IPS-20b (cell line): ENCODE data around the gene PPP2R1B.
"Not testable (repeated sequence)": the region's sequence is repeated elsewhere in the genome, so short reads cannot be mapped to it uniquely, and the experiment has no call there.

Experiments
- H3K27ac ChIP-seq: one replicate; pipeline ENCODE4 v1.5.1; 2013; ENCODE audit warnings: low read length
- H3K27me3 ChIP-seq: 2 replicates; pipeline ENCODE4 v1.6.1; 2013; ENCODE audit warnings: mild to moderate bottlenecking, low read length, inconsistent platforms; ENCODE audit not compliant: insufficient read depth
- H3K36me3 ChIP-seq: 2 replicates; pipeline ENCODE4 v1.6.1; 2013; ENCODE audit warnings: low read depth, mild to moderate bottlenecking, inconsistent platforms, low read length, moderate library complexity; ENCODE audit not compliant: insufficient read depth
- H3K4me1 ChIP-seq: 2 replicates; pipeline ENCODE4 v1.6.1; 2013; ENCODE audit warnings: mild to moderate bottlenecking, control low read depth, inconsistent platforms, low read length, moderate library complexity; ENCODE audit not compliant: insufficient read depth
- H3K4me3 ChIP-seq: 2 replicates; pipeline ENCODE4 v1.5.1; 2013; ENCODE audit warnings: mild to moderate bottlenecking, low read length, inconsistent platforms
- H3K9ac ChIP-seq: 2 replicates; pipeline ENCODE4 v1.6.1; 2013; ENCODE audit warnings: low read depth, mild to moderate bottlenecking, inconsistent platforms, low read length, moderate library complexity
- H3K9me3 ChIP-seq: 2 replicates; pipeline ENCODE4 v1.6.1; 2013; ENCODE audit warnings: mild to moderate bottlenecking, low read depth, low read length, inconsistent platforms; ENCODE audit not compliant: insufficient read depth

Gene PPP2R1B

DNA sequence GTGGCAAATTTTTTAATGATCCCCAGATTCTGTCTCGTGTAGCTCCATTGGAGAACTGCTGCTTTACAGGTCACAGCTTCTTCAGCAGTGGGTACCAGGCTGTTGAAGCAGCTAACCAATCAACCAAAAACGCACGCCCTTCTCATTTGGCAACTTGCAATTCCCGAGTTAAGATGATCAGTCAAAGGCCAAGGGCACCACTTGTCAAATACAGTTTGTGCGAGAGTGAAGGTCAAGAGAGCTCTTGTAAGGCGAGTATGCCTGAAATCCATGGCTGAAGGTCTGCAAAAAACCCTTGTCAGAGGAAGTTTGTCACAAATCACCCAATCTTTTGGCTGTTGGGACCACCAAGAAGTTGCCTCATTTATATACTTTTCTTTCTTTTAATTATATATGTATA, 12.9 kb upstream of the PPP2R1B start:
- H3K4me1 ChIP-seq, result no peaks in the 10 kb centered on the region
- no peak overlapping the region for H3K27ac ChIP-seq
- H3K9me3 ChIP-seq, result no peaks in the 10 kb centered on the region
- no peak overlapping the region for H3K9ac ChIP-seq
- no peaks in the 10 kb centered on the region for H3K36me3 ChIP-seq
- no peak overlapping the region for H3K4me3 ChIP-seq
- no peaks in the 10 kb centered on the region for H3K27me3 ChIP-seq

DNA sequence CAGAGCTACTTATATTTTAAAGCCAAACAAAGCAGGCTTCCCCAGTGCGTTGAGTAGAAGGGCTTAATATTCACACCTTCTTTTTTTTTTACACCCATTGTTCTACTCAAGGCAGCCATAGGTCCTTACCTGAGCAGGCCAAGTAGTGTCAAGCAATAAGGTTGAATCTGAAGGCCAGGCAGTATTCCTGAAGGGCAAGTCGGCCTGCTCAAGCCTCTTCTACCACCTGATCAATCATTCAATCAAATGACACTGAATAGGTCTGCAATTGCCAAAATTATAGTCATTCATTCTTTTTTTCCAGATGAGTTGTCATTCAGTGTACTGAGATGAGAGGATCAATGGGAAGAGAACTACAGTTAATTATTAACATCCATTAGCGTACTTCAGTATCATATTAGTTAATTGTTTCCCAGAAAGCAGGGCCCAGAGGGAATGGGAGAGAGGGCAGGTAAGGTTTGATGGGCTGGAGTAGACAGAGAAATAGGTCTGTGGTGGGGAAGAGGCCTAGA, 11.9 kb upstream of the PPP2R1B start:
- Histone ChIP-seq H3K4me1 (no peaks in the 10 kb centered on the region), H3K4me3 (no peak overlapping the region), H3K9me3 (no peaks in the 10 kb centered on the region), H3K36me3 (no peaks in the 10 kb centered on the region), H3K27me3 (no peaks in the 10 kb centered on the region), H3K9ac (no peak overlapping the region), H3K27ac (no peak overlapping the region)

DNA sequence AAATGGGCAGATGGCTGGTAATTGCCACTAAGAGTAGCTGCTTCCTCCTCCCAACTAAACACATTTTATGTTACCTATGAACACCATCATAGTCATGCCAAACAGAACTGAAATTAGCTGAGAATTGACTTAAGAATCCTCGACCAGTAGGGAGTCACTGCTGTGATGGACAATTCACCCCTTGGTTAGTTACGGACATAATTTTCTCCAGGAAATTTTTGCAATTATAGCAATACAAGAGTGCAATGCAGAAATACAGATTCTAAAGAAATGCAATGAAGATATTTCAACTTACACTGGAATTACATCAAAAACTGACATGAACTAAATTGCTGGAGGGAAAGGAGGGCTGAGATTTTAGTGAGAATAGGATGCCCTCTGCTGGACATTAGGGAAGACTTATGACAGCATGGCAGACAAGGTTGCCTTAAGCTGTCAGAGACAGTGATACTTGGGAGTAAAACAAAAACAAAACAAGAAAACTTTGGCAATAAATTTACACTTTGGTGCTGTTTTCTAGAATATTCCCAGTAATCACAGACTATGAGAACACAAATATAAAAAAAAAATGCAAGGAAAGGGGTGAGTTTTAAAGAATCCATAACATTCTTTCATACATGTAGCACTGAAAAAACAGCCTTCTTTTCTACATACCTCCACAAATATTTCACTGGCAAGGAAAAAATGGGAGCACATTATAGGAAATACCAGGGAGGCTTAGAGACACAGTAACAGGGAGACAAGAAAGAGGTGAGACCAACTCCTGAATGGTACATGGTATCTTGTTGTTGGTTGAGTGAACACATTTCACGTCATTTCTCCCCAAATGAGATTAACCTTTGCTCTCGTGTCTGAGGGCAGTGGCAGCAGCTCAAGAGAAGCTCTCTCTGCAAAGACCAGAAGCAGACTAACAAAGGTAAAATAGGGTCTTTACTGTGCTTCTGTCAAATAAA, 11.2 kb upstream of the PPP2R1B start:
- Histone ChIP-seq H3K4me3 (no peak overlapping the region), H3K9me3 (no peaks in the 10 kb centered on the region), H3K27me3 (no peaks in the 10 kb centered on the region), H3K4me1 (no peaks in the 10 kb centered on the region), H3K36me3 (no peaks in the 10 kb centered on the region), H3K9ac (no peak overlapping the region), H3K27ac (no peak overlapping the region)

DNA sequence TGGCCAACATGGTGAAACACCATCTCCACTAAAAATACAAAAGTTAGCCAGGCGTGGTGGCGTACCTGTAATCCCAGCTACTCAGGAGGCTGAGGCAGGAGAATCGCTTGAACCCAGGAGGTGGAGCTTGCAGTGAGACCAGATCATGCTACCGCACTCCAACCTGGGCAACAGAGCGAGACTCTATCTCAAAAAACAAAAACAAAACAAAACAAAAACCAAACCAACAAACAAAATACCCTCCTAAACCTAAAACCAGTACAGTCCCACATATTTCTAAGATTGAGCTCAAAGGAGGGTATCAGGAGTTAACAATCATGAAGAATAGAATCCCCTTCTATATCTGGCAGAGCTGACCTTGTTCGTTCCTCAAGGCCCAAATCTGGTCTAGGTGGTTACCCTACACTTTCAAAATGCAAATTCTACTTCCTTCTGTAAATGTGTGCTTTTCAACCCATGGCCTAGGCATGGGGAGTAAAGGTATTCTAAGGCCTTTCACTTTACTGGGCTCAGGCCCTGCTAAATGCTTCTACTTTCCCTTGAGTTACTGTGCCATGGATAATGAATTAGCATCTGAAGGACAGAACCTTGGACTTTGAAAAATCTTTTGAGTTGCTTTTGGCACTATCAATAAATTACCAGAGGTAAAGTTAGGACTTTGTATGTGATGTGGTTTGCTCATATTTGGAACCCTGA, 10.4 kb upstream of the PPP2R1B start:
- H3K27ac ChIP-seq, result no peak overlapping the region
- H3K9ac ChIP-seq, result no peak overlapping the region
- H3K4me1 ChIP-seq, result no peaks in the 10 kb centered on the region
- no peaks in the 10 kb centered on the region for H3K27me3 ChIP-seq
- H3K9me3 ChIP-seq, result no peaks in the 10 kb centered on the region
- H3K4me3 ChIP-seq, result no peak overlapping the region
- H3K36me3 ChIP-seq, result no peaks in the 10 kb centered on the region

DNA sequence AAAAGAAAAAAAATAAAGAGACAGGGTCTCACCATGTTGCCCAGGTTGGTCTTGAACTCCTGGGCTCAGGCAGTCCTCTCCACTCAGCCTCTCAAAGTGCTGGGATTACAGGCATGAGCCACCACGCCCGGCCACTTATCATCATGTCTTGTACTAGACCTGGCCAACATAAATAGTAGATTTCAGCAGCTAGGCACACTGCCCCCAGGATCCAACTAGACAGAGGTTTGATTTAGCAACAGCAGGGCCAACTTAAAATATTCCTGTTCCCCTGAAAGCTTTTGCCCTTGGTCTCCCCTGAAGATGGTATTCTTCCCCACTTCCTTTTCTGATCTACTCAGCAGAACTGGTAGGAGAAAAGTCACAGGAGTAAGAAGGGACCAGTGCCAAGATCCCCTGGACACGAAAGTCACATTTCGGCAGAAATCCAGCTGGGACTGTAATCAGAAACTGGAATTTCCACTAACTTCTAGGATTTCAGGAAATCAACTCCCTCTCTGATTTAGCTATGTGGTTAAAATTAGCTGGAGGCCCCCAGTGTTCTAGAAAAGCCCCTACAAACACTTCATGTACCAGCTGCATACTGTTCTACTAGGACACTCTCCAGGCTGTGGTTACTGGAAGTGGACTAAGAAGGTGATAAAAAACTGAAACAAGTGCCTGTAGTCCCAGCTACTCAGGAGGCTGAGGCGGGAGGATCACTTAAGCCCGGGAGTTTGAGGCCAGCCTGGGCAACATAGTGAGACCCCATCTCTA, 8.9 kb upstream of the PPP2R1B start:
- Histone ChIP-seq H3K4me1 (peaks cover 3% of the 10 kb centered on the region; the same call in 1 of the 2 replicates), H3K27me3 (no peaks in the 10 kb centered on the region), H3K27ac (no peak overlapping the region), H3K9ac (no peak overlapping the region), H3K9me3 (no peaks in the 10 kb centered on the region), H3K4me3 (no peak overlapping the region), H3K36me3 (no peaks in the 10 kb centered on the region)

DNA sequence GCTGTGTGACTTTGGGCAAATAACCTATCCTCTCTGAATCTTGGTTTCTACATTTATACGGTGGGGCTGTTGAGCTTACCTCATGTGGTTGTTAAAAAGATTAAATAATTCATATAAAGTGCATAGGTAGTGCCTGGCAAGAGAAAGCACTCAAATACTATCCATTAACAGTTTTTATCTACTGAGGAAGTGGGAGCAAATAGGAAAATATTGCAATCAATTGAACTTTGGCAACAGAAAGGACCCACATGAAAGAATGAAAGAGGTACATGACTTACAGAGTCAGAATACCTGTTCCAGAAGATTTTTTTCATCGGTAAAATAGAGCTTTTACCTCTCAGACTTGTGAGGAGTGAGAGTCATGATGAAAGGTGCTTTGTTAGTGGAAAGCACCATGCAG, 6.3 kb upstream of the PPP2R1B start:
- no peak overlapping the region for H3K9ac ChIP-seq
- no peak overlapping the region for H3K27ac ChIP-seq
- peaks cover 3% of the 10 kb centered on the region; the same call in 1 of the 2 replicates for H3K4me1 ChIP-seq
- H3K9me3 ChIP-seq, result no peaks in the 10 kb centered on the region
- no peak overlapping the region for H3K4me3 ChIP-seq
- H3K27me3 ChIP-seq, result no peaks in the 10 kb centered on the region
- no peaks in the 10 kb centered on the region for H3K36me3 ChIP-seq

DNA sequence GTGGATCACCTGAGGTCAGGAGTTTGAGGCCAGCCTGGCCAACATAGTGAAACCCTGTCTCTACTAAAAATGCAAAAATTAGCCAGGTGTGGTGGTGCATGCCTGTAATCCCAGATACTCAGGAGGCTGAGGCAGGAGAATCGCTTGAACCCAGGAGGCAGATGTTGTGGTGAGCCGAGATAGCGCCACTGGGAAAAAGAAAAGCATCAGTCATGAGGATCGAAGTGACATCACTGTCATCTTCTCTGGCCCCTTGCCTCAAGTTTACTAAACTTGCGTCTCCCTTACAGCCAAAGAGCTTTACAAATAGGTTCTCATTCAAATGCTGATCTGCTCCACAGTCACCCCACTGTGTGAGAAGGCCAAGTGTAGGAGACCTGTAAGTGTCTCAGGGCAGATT, 5.0 kb upstream of the PPP2R1B start:
- not testable (repeated sequence) for H3K4me1 ChIP-seq, H3K4me3 ChIP-seq, H3K9me3 ChIP-seq, H3K36me3 ChIP-seq, H3K27ac ChIP-seq, H3K9ac ChIP-seq, H3K27me3 ChIP-seq

DNA sequence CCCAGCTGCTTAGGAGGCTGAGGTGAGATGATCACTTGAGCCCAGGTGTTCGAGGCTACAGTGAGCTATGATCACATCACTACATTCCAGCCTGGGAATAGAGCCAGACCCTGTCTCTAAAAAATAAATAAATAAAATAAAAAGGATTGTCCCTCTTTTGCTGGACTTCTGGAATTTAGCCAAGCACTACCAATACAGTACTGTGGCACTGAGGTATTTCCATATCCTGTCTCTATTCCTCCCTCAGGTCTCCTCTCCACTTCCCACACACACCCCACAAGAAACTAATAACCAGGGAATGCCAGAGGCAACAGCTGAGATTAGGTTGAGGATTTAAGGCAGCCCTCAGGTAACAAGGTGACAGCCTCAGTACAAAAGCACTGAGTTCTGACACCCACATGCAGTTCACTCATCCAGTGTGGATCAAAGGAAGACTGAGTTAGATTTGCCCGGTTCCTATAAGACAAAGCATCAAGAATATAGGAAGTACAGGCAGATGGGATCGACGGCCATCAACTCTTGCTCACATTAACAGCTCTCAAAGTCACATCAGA, 4.5 kb upstream of the PPP2R1B start:
- Histone ChIP-seq H3K4me1 (peaks cover 9% of the 10 kb centered on the region; the same call in 1 of the 2 replicates), H3K9me3 (no peaks in the 10 kb centered on the region), H3K4me3 (no peak overlapping the region), H3K9ac (no peak overlapping the region), H3K27me3 (no peaks in the 10 kb centered on the region), H3K36me3 (no peaks in the 10 kb centered on the region), H3K27ac (no peak overlapping the region)

DNA sequence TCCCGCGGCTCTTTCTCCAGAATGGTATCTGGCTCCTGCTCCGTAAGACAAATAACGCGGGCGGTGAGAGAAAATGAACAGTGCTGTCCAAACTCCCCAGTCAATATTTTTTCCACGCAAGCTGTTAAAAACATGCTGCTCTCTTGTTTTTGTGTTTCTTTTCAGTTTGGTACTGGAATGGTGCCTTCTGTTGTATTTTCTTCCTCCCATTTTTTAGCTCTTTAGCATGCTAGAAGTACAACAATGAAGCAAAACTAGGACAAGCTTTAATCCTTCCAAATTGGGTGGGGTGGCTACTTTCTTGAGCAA, 599 bp upstream of the PPP2R1B start:
- Histone ChIP-seq H3K9me3 (no peaks in the 10 kb centered on the region), H3K4me3 (peak overlapping the region; percentile 85), H3K36me3 (peaks cover 31% of the 10 kb centered on the region), H3K27ac (peak overlapping the region; percentile 29), H3K27me3 (no peaks in the 10 kb centered on the region; the same call in 1 of the 2 replicates), H3K9ac (peak overlapping the region; percentile 92), H3K4me1 (peaks cover 21% of the 10 kb centered on the region)

DNA sequence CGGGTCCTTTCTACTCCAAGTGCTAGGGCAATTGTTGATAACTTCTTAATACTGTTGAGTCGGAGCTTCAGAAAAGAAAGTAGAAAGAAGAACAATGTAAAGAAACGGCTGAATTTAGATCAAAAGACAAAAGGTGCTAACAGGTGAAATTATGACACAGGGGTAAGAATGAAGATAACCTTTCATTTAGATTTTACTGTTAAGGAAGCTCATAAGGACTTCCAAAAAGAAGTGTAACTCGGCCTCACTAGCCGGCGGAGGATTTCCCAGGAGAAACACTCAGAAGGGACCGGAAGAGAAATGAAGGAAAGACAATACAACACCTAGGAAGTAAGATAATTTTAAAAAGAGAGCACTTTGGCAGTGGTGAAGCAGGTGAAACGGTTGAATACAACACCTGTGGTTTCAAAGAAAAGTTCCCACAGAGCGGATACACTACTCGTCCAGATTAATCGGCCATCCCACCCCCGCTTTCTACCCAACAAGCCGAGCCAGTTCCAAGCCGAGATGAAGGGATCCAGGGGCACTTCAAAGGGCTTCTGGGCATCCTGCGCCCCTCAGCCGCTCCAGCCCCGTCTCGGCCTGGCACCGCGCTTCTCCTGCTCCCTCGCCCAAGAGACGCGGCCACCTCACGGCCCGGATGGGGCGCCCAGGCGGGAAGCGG, 737 bp downstream of the PPP2R1B start:
- H3K9ac ChIP-seq, result peak overlapping the region; percentile 92; the same call in 1 of the 2 replicates
- no peaks in the 10 kb centered on the region; the same call in 1 of the 2 replicates for H3K27me3 ChIP-seq
- H3K4me3 ChIP-seq, result peak overlapping the region; percentile 85
- H3K27ac ChIP-seq, result no peak overlapping the region
- H3K4me1 ChIP-seq, result peaks cover 18% of the 10 kb centered on the region
- H3K36me3 ChIP-seq, result peaks cover 45% of the 10 kb centered on the region
- no peaks in the 10 kb centered on the region for H3K9me3 ChIP-seq

DNA sequence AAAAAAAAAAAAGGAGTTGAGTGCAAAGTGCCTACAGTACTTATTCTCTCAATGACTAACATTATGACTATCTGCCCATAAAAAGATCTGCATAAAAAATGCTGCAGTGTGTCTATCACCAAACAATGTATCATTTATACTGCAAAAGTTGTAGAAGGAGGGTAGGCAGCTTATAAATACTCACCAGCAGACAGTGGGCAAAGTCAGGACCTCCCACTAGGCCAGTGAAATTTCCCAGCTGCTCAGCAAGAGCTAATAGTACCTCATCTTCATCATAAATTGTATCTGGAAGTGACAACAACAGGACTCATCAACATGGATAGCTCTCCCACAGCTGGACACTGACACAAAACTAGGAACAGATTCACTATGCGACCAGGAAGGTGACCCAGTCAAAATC, 1.6 kb downstream of the PPP2R1B start:
- Histone ChIP-seq H3K9me3 (no peaks in the 10 kb centered on the region), H3K9ac (peak overlapping the region; percentile 92; the same call in 1 of the 2 replicates)

More for the DNA sequence above, 1.6 kb downstream of the PPP2R1B start:
- no peak overlapping the region for H3K27ac ChIP-seq
- peaks cover 53% of the 10 kb centered on the region for H3K36me3 ChIP-seq
- peak overlapping the region; percentile 85 for H3K4me3 ChIP-seq
- no peaks in the 10 kb centered on the region; the same call in 1 of the 2 replicates for H3K27me3 ChIP-seq
- H3K4me1 ChIP-seq, result peaks cover 18% of the 10 kb centered on the region
